ENCODE results near the gene SERPINA4.

SERPINA4 gene

GRCh38 chr14:94560291-94560665 lies 964 bp upstream of the SERPINA4 start:
- H3K27me3 ChIP-seq (ENCODE audit: insufficient read depth, low read length) = no peaks in the 10 kb centered on the region
- H3K4me1 ChIP-seq (ENCODE audit: insufficient read depth, low read length) = no peaks in the 10 kb centered on the region
- no peak overlapping the region for H3K27ac ChIP-seq (ENCODE audit: low read length)
- no peak overlapping the region for H3K4me3 ChIP-seq (ENCODE audit: low read length)
- no peaks in the 10 kb centered on the region for H3K9me3 ChIP-seq (ENCODE audit: insufficient read depth, low read depth, low read length)
- no peaks in the 10 kb centered on the region for H3K36me3 ChIP-seq (ENCODE audit: insufficient read depth, low read depth, low read length)
- H3K9ac ChIP-seq (ENCODE audit: low read depth, low read length) = no peak overlapping the region

GRCh38 chr14:94561656-94562010 lies 391 bp downstream of the SERPINA4 start:
- no peaks in the 10 kb centered on the region for H3K36me3 ChIP-seq (ENCODE audit: insufficient read depth, low read depth, low read length)
- H3K9ac ChIP-seq (ENCODE audit: low read depth, low read length) = no peak overlapping the region
- H3K27ac ChIP-seq (ENCODE audit: low read length) = no peak overlapping the region
- H3K4me1 ChIP-seq (ENCODE audit: insufficient read depth, low read length) = no peaks in the 10 kb centered on the region
- H3K9me3 ChIP-seq (ENCODE audit: insufficient read depth, low read depth, low read length) = no peaks in the 10 kb centered on the region
- no peak overlapping the region for H3K4me3 ChIP-seq (ENCODE audit: low read length)
- no peaks in the 10 kb centered on the region for H3K27me3 ChIP-seq (ENCODE audit: insufficient read depth, low read length)

- no peak overlapping the region for H3K9ac ChIP-seq (ENCODE audit: low read depth, low read length)
- no peaks in the 10 kb centered on the region for H3K27me3 ChIP-seq (ENCODE audit: insufficient read depth, low read length)
- no peaks in the 10 kb centered on the region for H3K36me3 ChIP-seq (ENCODE audit: insufficient read depth, low read depth, low read length)
- H3K9me3 ChIP-seq (ENCODE audit: insufficient read depth, low read depth, low read length) = no peaks in the 10 kb centered on the region
- no peak overlapping the region for H3K4me3 ChIP-seq (ENCODE audit: low read length)
- H3K27ac ChIP-seq (ENCODE audit: low read length) = no peak overlapping the region
- H3K4me1 ChIP-seq (ENCODE audit: insufficient read depth, low read length) = no peaks in the 10 kb centered on the region
These were observed 780 bp downstream of the SERPINA4 start for GRCh38 chr14:94562022-94562421.

GRCh38 chr14:94562941-94563883 lies 2.0 kb downstream of the SERPINA4 start:
- H3K4me3 ChIP-seq (ENCODE audit: low read length) = no peak overlapping the region
- H3K9me3 ChIP-seq (ENCODE audit: insufficient read depth, low read depth, low read length) = no peaks in the 10 kb centered on the region
- no peak overlapping the region for H3K27ac ChIP-seq (ENCODE audit: low read length)
- no peaks in the 10 kb centered on the region for H3K4me1 ChIP-seq (ENCODE audit: insufficient read depth, low read length)
- H3K9ac ChIP-seq (ENCODE audit: low read depth, low read length) = no peak overlapping the region
- no peaks in the 10 kb centered on the region for H3K27me3 ChIP-seq (ENCODE audit: insufficient read depth, low read length)
- no peaks in the 10 kb centered on the region for H3K36me3 ChIP-seq (ENCODE audit: insufficient read depth, low read depth, low read length)

- H3K36me3 ChIP-seq (ENCODE audit: insufficient read depth, low read depth, low read length) = no peaks in the 10 kb centered on the region
- no peak overlapping the region for H3K9ac ChIP-seq (ENCODE audit: low read depth, low read length)
- H3K4me3 ChIP-seq (ENCODE audit: low read length) = no peak overlapping the region
- H3K27ac ChIP-seq (ENCODE audit: low read length) = no peak overlapping the region
- H3K27me3 ChIP-seq (ENCODE audit: insufficient read depth, low read length) = no peaks in the 10 kb centered on the region
- H3K4me1 ChIP-seq (ENCODE audit: insufficient read depth, low read length) = no peaks in the 10 kb centered on the region
- no peaks in the 10 kb centered on the region for H3K9me3 ChIP-seq (ENCODE audit: insufficient read depth, low read depth, low read length)
These were observed 3.1 kb downstream of the SERPINA4 start for GRCh38 chr14:94564381-94564780.

- no peak overlapping the region for H3K4me3 ChIP-seq (ENCODE audit: low read length)
- no peaks in the 10 kb centered on the region for H3K4me1 ChIP-seq (ENCODE audit: insufficient read depth, low read length)
- H3K27me3 ChIP-seq (ENCODE audit: insufficient read depth, low read length) = no peaks in the 10 kb centered on the region
- H3K36me3 ChIP-seq (ENCODE audit: insufficient read depth, low read depth, low read length) = no peaks in the 10 kb centered on the region
- H3K27ac ChIP-seq (ENCODE audit: low read length) = no peak overlapping the region
- no peak overlapping the region for H3K9ac ChIP-seq (ENCODE audit: low read depth, low read length)
- no peaks in the 10 kb centered on the region for H3K9me3 ChIP-seq (ENCODE audit: insufficient read depth, low read depth, low read length)
These were observed 6.9 kb downstream of the SERPINA4 start for GRCh38 chr14:94568186-94568585.

- Histone ChIP-seq H3K4me1 (ENCODE audit: insufficient read depth, low read length) (no peaks in the 10 kb centered on the region), H3K27ac (ENCODE audit: low read length) (no peak overlapping the region), H3K9me3 (ENCODE audit: insufficient read depth, low read depth, low read length) (no peaks in the 10 kb centered on the region), H3K9ac (ENCODE audit: low read depth, low read length) (no peak overlapping the region), H3K4me3 (ENCODE audit: low read length) (no peak overlapping the region), H3K27me3 (ENCODE audit: insufficient read depth, low read length) (no peaks in the 10 kb centered on the region), H3K36me3 (ENCODE audit: insufficient read depth, low read depth, low read length) (no peaks in the 10 kb centered on the region)
These were observed 8.2 kb downstream of the SERPINA4 start for GRCh38 chr14:94569381-94570001.

- no peaks in the 10 kb centered on the region for H3K9me3 ChIP-seq (ENCODE audit: insufficient read depth, low read depth, low read length)
- H3K4me3 ChIP-seq (ENCODE audit: low read length) = no peak overlapping the region
- no peaks in the 10 kb centered on the region for H3K36me3 ChIP-seq (ENCODE audit: insufficient read depth, low read depth, low read length)
- H3K27ac ChIP-seq (ENCODE audit: low read length) = no peak overlapping the region
- no peak overlapping the region for H3K9ac ChIP-seq (ENCODE audit: low read depth, low read length)
- H3K4me1 ChIP-seq (ENCODE audit: insufficient read depth, low read length) = no peaks in the 10 kb centered on the region
- no peaks in the 10 kb centered on the region for H3K27me3 ChIP-seq (ENCODE audit: insufficient read depth, low read length)
These were observed 8.8 kb downstream of the SERPINA4 start for GRCh38 chr14:94570002-94570400.

- Histone ChIP-seq H3K9me3 (ENCODE audit: insufficient read depth, low read depth, low read length) (no peaks in the 10 kb centered on the region), H3K9ac (ENCODE audit: low read depth, low read length) (no peak overlapping the region), H3K4me3 (ENCODE audit: low read length) (no peak overlapping the region), H3K27me3 (ENCODE audit: insufficient read depth, low read length) (no peaks in the 10 kb centered on the region), H3K36me3 (ENCODE audit: insufficient read depth, low read depth, low read length) (no peaks in the 10 kb centered on the region), H3K27ac (ENCODE audit: low read length) (no peak overlapping the region), H3K4me1 (ENCODE audit: insufficient read depth, low read length) (no peaks in the 10 kb centered on the region)
These were observed 9.2 kb downstream of the SERPINA4 start for GRCh38 chr14:94570440-94570839.

- Histone ChIP-seq H3K4me1 (ENCODE audit: insufficient read depth, low read length) (no peaks in the 10 kb centered on the region), H3K36me3 (ENCODE audit: insufficient read depth, low read depth, low read length) (no peaks in the 10 kb centered on the region), H3K9me3 (ENCODE audit: insufficient read depth, low read depth, low read length) (no peaks in the 10 kb centered on the region), H3K4me3 (ENCODE audit: low read length) (no peak overlapping the region), H3K27ac (ENCODE audit: low read length) (no peak overlapping the region), H3K9ac (ENCODE audit: low read depth, low read length) (no peak overlapping the region), H3K27me3 (ENCODE audit: insufficient read depth, low read length) (no peaks in the 10 kb centered on the region)
These were observed 10.2 kb downstream of the SERPINA4 start for GRCh38 chr14:94571395-94571794.

- H3K4me1 ChIP-seq (ENCODE audit: insufficient read depth, low read length) = no peaks in the 10 kb centered on the region
- H3K9ac ChIP-seq (ENCODE audit: low read depth, low read length) = no peak overlapping the region
- H3K27me3 ChIP-seq (ENCODE audit: insufficient read depth, low read length) = no peaks in the 10 kb centered on the region; the same call in 1 of the 2 replicates
- no peaks in the 10 kb centered on the region for H3K36me3 ChIP-seq (ENCODE audit: insufficient read depth, low read depth, low read length)
- no peak overlapping the region for H3K27ac ChIP-seq (ENCODE audit: low read length)
- no peaks in the 10 kb centered on the region for H3K9me3 ChIP-seq (ENCODE audit: insufficient read depth, low read depth, low read length)
- no peak overlapping the region for H3K4me3 ChIP-seq (ENCODE audit: low read length)
These were observed 10.7 kb downstream of the SERPINA4 start for GRCh38 chr14:94571950-94572349.
